Erythroblast (primary cell): ENCODE results near the gene TMPRSS13.

Experiments used
- DNase-seq, 2 experiments: peaks; one replicate each; lab custom pipeline; 2025; lab: John Stamatoyannopoulos, UW
- GATA1 ChIP-seq: IDR thresholded peaks from 2 replicates; pipeline ENCODE4 v1.6.1; 2011; ENCODE audit warnings: low read depth, mild to moderate bottlenecking, control low read depth, low read length, moderate library complexity
- POLR2A ChIP-seq: IDR thresholded peaks from 2 replicates; pipeline ENCODE4 v1.6.1; 2011; ENCODE audit warnings: mild to moderate bottlenecking, low read length

The TMPRSS13 gene

GRCh38 chr11:117877120-117877784 lies 52.0 kb downstream of the TMPRSS13 start:
- no peak for TF ChIP-seq POLR2A
- no peak for TF ChIP-seq GATA1
- no peak for DNase-seq

DNA sequence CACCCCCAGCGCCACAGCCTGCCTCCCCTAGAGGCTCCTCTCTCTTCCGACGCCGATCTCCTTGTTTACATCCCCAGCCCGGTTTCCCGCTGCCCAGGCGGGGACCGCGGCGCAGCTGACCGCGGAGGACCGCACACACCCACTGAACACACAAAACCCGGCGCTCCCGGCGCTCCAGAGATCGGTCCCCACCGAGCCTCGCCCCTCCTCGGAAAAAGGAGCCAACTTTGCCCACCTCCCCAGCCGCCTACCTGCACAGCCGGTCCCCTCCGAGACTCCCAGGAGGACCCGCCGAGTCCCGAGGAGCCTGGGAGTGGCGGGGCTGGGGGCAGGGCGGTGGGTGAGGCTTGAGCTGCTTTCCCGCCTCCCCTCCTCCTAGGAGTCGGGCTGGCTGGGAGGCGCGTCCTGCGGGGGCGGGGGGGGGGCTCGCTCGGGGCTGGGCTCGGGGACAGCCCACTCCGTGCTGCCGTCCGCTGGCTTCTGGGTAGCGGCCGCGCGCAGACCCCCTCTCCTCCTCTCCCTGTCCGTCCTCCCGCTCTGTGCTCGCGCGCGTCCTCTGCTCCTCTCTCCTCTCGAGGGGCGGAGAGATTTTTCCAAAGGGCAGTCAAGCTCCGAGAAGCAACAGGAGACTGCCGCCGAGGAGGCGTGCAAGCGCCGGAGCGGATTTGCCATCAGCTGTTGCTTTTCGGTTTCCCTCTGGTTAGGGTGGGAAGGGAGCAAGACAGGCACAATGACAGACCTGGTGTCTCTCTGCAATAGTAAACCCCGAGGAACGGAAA lies 52.7 kb downstream of the TMPRSS13 start, which contains the start of gene FXYD6:
Gene FXYD6, minus strand, starts transcription at position 318 of the 779 bp plus-strand sequence. CDS start 33,882 bp downstream, outside the sequence.
- no peak for DNase-seq
- TF ChIP-seq GATA1: no peak
- TF ChIP-seq POLR2A: no peak

GRCh38 chr11:117876059-117876340 lies 53.2 kb downstream of the TMPRSS13 start:
- no peak for TF ChIP-seq GATA1
- no peak for DNase-seq

- TF ChIP-seq POLR2A: no peak
- no peak for TF ChIP-seq GATA1
- DNase-seq: no peak
Measured at GRCh38 chr11:117875382-117876058, 53.7 kb downstream of the TMPRSS13 start.

- DNase-seq: no peak
- TF ChIP-seq POLR2A: no peak
- no peak for TF ChIP-seq GATA1
Measured at GRCh38 chr11:117874910-117875381, 54.3 kb downstream of the TMPRSS13 start.

DNA sequence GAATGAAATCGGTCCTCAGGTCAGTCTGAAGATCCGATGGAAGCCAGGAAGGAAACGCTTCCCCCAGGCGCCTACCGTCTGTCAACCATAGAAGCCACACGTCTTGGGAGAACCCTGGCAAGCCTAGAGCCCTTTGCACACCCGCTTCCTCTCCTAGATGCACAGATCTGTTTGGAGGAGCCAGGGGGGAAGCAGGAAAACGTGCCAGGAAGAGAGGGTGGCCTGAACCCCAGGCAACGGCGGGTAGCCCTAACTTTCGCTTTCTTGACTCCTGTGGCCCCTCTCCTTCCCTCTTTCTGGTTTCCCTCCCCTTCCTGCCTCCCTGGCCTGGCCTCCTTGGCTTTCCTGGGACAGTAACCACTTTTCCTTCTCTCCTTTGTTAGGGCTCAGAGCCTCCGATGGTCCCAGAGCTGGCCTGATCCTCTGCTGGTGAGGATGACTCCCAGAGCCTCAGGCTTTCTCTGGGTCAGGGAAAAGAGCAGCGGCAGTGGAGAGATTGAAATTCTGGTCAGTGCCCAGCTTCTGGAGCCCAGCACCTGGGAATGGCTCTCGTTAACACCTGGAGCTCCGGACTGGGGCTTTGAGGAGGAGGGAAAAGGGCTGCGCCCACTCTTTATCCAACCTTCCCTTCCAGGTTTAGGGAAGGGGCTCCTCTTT lies 54.8 kb downstream of the TMPRSS13 start:
- TF ChIP-seq GATA1: no peak
- TF ChIP-seq POLR2A: no peak
- no peak for DNase-seq

DNA sequence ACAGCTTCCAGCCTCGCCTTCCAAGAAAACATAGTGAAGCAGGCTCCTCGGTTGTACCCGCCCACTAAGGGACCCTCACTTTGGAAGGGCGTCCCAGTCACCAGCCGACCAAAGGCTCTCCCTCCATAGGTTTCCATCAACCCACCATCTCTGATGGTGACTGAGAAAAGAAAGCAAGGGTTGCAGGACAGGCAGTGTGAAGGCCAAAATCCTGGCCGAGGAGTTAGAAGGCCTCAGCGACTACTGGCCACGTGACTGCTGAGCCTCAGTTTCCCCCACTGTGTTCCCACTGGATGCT lies 55.4 kb downstream of the TMPRSS13 start:
- TF ChIP-seq GATA1: no peak
- TF ChIP-seq POLR2A: no peak
- DNase-seq: no peak

- TF ChIP-seq GATA1: no peak
- TF ChIP-seq POLR2A: no peak
- DNase-seq: no peak
Measured at GRCh38 chr11:117872975-117873827, 56.0 kb downstream of the TMPRSS13 start.

DNA sequence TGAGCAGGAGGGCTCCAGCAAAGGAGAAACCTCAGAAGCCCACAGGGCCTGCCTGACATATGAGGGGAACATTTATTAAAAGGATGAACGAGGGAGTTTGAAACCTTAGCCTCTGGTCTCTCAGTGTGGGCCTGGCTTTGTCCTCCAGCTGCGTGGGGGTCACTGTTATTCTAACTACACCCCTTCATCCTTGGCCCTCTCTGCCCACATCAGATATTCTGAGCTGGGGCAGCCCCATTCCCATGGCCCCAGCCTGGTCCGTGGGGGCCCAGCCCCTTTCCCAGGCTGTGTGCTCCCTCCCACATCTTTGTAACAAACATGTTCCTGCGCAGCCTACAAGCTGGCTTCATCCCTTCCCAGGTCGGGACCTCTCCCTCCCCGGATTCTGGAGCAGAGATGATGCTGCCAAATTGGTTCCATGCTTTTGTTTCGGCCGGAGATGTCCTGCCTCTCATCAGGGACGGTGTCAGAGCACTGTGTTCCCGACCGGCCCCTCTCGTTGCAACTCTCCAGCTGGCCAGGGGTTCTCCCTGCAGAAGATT lies 56.7 kb downstream of the TMPRSS13 start:
- TF ChIP-seq POLR2A (no peak), GATA1 (no peak)

DNA sequence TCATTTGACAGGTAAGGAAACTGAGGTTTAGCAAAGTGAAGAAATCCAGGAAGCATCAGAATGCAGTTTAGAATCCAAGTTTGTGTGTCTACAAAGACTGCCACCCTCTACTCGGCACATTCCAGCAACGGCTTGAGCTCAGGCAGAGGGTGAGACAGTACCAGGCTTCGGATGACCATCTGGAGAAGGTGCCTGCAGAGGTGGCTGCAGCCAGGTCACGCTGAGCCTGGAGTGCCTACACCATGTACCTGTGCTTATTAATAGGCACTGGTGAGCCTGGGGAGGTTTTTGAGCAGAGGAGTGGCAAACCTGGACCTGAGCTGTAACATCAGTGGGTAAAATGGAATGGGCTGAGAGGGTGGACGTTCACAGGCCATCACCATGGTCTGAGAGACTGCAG lies 57.4 kb downstream of the TMPRSS13 start:
- TF ChIP-seq POLR2A (no peak), GATA1 (no peak)
- DNase-seq: no peak

More for the DNA sequence above, 56.7 kb downstream of the TMPRSS13 start:
- DNase-seq: no peak

DNA sequence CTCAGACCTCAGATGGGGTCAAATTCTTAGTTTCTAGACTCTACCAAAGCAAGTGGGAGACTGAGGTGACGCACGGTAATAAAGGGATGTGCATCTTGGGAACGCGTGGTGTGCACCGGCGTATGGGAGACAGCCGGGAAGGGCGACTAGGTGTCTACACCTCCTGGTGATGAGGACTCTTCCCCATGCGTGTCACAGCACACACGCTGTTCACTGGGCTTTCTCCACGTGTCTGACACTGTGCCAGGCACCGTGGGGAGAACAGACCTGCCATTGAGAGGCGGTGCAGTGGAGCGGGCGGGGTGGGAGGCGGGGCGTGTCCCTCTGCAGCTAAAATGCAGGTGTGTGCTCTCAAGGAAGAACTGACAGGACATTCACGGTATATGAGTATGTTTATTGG lies 58.0 kb downstream of the TMPRSS13 start:
- DNase-seq: no peak

DNA sequence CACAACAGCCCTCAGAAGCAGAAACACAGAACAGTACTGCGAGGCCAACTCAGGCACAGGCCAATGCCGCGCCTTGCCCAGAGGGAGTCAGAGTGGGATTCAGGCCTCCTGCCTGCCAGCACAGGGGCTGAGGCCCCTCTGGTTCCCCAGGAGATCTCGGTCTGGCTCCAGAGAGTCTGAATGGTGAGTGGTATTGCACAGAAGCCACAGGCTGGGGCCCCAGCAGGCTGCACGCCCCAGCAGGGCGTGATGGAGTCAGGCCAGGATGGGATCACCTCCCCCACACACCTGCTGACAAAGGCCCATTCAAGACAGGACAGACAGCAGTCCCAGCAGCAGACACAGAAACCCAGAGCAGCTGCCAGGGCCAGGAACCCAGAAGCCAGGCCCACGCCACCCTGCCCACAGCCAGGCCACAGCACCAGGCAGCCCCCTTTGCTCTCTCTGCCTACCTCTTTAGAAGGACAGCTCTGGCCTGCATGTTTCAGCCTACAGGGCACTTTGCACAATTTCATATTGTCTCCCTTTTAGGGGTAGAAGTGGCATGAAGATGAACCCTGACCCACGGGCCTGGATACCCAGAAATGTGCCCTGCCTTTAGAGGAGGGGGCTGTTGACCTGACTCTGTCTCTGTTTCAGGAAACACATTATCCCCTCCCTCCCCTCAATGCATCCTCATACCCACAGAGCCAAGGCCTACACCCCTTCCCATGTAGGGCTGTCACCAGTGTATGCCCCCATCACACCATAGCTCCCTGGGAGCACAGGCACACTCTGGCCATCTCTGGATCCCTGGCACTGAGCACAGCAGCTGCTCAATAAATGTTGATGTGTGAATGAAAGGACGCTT lies 58.9 kb downstream of the TMPRSS13 start:
- no peak for TF ChIP-seq GATA1
- TF ChIP-seq POLR2A: no peak
- DNase-seq: no peak

More for the DNA sequence above, 58.0 kb downstream of the TMPRSS13 start:
- TF ChIP-seq POLR2A (no peak), GATA1 (no peak)
